HG03520 (cell line): ENCODE measurements around the gene MOB3B.

Experiments
- ATAC-seq: cut with Tn5 transposase; IDR thresholded peaks from one replicate; pipeline ENCODE4 v1.9.1; 2021; ENCODE audit warnings: mild to moderate bottlenecking, moderate library complexity; ENCODE audit not compliant: unreplicated experiment

The MOB3B gene

DNA sequence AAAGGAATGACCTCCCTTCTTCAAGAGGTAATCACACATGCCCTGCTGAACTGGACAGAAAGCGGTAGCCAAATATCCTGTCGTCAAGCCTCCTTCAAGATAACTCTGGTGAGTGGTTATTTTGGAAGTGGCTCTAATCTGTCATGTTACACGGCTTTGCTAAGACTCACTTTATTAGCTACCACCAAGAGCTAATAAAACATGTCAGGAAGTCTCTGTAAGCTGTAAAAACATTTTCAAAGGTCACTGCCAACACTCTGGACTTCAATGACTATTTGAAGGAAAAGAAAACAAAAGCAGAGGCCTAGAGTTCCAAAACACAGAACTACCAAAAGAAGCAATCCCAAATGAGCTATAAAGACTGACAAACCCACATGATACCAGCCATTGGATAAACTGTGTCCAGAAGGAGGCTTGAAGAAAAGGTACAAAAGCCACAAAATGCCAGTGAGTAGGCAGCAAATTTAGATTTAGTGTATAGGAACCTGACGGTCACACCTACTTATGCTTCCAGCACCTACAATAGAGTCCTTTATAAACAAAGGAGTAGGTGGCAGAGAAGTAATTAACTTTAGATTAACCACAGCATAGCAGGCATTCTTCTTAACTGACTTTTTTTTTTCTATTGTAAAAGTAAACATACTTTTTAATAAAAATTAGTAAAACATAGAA, 135.3 kb downstream of the MOB3B start:
- ATAC-seq: no peak

DNA sequence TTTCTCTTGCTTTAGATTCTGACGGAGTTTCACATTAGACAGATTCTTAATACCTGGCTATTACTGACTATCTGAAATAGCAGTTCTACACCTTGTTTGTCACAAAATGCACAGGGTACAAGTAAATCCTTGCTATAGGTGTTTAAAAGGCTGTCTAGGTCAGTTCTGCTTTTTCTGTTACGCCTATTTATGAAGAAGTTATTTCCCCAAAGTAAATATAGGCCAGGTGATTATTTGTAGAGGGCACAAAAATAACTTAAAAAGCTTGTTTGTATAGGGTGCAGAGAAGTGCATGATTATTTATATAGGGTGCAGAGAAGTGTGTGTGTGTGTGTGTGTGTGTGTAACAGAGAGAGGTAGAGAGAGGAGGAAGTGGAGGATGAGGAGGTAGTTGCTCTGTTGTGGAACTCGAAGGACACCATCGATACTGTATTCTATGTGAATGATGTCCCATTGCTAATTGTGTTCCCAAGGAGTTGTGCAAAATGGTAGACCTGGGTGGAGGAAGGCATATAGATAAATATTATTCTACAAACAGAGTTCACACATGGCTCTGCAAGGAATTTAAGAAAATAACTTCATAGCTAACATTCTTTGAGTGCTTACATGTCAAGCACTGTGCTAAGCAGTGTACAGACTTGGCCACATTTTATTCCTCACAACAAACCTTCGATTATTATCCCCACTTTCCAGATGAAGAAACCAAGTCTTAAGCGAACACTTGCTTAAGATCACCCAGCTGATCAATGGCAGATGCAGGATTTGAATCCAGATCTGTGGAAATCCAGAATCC, 136.4 kb downstream of the MOB3B start:
- ATAC-seq: no peak

DNA sequence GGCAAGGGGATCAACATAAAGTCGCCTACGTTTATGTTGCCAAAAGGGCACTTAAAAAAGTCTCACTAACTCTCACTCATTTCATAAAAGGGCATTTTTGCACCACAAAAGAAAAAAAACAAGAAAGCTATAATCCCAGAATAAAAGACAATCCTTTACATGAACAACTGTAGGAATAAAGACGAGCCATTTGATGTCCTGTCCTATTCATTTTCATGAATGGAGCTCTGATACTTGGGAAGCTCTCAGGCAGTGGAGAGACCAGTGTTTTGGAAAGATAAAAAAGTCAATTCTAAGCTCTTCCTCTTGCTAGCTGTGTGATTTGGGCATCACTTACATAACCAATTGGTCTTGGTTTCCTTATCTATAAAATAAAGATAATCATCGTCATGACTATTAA, 137.2 kb downstream of the MOB3B start:
- ATAC-seq: no peak

DNA sequence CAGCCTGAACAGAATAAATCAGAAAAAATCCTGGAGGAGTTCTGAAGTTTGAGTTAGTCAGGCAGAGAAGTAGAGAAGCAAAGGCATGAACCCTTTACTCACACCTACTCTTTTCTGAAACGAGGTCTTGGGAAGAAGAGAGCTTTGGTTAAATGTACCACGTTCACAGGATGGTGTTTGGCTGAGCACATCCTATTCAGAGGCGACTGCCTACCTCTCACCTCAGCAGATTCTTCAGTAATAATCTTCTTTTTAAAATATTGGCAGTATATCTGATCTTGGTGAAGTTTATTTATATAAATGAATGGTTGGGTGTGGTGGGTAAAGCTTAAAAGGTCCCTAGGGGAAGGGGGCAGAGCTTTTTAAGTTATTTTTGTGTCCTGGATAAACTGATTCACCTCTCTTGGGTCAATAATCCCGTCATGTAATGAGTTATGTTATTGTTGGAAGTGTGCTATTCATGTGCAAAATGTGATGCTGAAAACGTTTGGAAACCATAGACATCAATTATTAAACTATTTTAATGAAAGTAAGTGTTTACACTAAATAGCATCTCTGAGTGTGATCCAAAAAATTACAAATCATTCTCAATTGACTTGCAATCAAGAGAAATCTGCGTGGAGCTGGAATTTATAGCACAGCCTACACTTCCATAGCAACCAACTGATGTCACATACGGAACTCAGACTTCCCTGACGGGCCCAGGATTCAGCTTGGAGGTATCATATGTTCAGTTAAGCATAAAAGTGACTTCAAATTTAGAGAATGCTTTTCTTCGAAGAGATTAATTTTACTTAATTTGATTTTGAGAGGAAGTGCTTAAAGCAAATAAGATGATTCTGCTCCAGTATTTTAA, 138.3 kb downstream of the MOB3B start:
- ATAC-seq: no peak

- no peak for ATAC-seq
These were observed 141.5 kb downstream of the MOB3B start for GRCh38 chr9:27388150-27388549.

GRCh38 chr9:27387722-27388121, 141.9 kb downstream of the MOB3B start:
- no peak for ATAC-seq

DNA sequence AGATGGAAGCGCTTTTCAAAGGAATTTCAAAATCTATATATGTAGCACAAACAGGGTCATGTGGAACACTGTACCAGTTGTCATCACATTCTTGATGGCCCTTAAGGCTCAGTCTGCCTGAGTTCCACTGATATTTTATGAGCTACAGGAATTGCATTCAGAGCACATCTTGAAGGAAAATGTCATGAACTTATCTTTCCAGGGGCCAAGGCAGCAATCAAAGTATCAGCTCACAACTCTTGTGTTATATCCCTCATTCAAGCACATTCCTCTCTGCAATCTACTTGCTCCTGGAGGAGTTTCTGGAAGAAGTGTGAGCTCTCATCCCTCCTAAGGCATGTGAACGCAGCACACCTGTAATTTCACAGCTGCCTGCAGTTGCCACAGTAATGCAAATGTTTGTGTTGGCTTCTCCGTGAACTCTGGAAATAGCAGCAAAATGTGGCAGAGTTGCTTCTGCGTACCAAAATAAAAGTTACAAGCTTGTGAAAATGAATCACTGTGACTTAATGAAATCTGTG, 143.0 kb downstream of the MOB3B start:
- ATAC-seq: no peak

GRCh38 chr9:27385606-27386322, 143.8 kb downstream of the MOB3B start:
- ATAC-seq: no peak

DNA sequence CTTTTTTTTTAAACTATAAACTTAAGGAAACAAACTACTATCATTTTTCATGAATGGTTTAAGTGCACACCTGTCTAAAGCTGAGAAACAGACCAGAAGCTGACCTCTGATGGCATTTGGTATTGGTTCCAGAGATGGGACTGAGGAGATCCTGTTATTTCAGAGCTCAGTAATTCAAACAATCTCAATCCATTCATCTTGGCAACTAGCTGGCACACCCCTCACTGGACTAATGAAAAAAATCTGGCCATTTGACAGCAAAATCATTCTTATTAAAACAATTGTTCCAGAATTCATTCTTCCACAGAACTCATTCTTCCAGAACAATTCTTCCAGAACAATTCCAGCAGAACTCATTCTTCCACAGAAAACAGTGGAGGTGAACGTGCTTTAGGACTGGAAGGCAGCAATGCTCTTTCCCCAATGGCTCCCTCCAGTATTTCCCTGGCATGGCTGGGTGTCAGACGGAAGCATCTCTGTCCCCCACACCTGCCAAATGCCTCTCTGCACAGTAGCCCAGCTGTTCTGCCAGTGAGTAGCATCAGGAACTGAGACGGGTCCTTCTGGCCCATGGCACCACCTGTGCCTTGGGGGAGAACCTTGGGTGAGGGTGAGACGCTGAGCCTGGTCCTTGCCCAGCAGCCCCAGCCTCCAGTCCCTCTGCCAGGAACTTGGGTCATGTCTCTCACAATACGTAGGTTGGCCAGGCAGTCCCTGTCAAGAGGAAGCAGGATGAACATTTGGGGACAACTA, 145.2 kb downstream of the MOB3B start:
- no peak for ATAC-seq

- no peak for ATAC-seq
These were observed 146.1 kb downstream of the MOB3B start for GRCh38 chr9:27383524-27383923.

GRCh38 chr9:27382975-27383374, 146.6 kb downstream of the MOB3B start:
- ATAC-seq: no peak

GRCh38 chr9:27382308-27382707, 147.3 kb downstream of the MOB3B start:
- no peak for ATAC-seq

GRCh38 chr9:27379311-27380251, 150.0 kb downstream of the MOB3B start:
- peak; percentile 29 for ATAC-seq

DNA sequence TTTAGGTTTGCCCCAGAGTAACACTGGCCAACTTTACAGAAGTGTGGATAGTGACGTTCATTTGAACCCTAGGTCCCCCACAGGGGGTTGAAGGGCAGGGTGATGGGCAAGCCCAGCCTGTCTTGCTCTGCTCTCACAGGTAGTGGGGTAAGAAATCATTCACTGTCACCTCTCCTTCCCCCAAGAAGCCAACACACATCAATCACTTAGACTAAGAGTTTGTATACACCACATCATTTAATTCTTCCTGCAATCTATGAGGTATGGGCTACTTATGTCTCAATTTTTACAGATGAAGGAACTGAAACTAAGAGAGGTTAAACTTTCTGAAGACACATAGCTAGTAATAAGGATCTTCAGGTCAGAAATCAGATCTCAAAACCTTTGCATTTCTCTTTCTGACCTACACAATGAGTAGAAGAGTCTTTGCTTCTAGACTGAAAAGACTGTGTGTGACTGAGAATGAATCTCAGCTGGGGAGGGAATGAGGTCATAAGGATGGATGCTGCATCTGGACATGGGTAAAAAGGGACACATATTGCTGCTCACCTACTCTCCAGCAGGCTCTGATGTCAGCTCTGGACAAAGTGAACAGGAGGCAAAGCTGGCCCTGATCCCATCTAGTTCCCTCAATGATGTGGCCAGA, 151.7 kb downstream of the MOB3B start:
- peak; percentile 86 for ATAC-seq

GRCh38 chr9:27377147-27377807, 152.3 kb downstream of the MOB3B start:
- ATAC-seq: peak; percentile 3

GRCh38 chr9:27373851-27374250, 155.8 kb downstream of the MOB3B start:
- no peak for ATAC-seq

- ATAC-seq: no peak
These were observed 157.0 kb downstream of the MOB3B start for GRCh38 chr9:27372615-27373014.

DNA sequence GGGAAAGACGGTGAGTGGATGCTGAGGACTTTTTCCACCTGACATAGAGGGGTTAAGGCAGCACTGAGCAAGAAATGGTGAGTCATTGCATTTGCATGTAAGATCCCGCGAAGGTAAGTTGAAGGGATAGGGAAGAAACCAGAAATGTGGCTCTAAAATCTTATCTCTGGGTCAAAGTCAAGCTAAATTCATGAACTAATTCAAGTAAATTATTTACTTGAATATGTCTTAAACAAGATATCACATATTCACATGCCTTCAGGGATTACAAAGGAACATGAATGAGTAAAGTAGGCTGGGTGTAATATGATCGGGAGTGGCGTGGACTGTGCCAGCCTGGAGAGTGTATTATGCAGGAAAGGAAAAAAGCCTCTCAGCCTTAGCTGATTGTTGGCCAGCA, 158.2 kb downstream of the MOB3B start:
- ATAC-seq: no peak
